GM15510 (cell line): Measurements from ENCODE around the gene BFSP1.

ENCODE experiments used
- POLR2A ChIP-seq: IDR thresholded peaks from 3 replicates; pipeline ENCODE4 v1.6.1; 2011; ENCODE audit warnings: borderline replicate concordance; ENCODE audit not compliant: insufficient read length; ENCODE audit errors: extremely low read depth

Gene BFSP1

DNA sequence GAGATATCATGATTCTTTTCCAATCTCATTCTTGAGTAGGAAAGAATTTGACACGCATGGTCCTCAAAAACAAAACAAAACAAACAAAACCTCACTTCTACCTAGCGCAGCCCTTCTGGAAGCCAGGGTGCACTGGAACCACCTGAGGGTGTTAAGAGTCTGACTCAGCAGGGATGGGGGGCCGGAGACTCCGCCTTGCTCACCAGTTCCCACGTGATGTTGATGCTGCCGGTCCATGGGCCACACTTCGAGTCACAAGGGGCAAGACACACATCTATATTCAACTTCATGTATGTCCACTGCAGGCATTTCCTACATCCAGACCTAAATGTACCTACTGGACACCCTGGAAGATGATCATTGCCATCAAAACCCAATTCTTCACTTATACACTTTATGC is 30.4 kb downstream of the BFSP1 start:
- no peak for TF ChIP-seq POLR2A

DNA sequence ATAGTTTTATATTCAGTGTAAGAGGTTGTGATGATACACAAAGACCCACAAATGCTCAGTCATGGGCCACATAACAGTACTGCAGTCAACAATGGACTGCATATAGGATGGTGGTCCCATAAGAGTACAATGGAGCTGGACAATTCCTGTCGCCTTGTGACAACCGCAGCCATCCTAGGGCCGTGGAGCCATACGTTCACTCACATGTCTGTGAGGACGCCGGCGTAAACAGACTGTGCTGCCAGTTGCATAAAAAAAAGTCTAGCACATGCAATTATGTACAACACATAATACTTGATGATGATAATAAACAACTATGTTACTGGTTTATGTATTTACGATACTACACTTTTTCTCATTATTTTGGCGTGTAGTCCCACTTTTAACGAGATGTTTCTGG is 30.9 kb downstream of the BFSP1 start:
- no peak for TF ChIP-seq POLR2A

DNA sequence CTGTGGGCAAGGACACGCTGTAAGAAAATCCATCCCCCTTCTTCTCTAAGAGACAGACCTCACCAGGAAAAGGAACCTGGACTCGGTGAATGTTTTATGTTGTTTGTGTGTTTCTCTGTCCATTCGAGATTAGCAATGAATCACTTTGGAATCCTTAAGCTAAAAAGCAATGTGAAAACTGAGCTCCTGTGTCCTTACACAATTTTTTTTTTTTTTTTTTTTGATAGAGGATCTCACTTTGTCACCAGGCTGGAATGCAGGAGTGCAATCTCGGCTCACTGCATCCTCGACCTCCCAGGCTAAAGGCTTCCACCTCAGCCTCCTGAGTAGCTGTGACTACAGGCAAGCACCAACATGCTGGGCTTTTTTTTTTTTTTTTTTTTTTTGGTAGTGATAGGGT is 32.1 kb downstream of the BFSP1 start:
- TF ChIP-seq POLR2A: no peak

DNA sequence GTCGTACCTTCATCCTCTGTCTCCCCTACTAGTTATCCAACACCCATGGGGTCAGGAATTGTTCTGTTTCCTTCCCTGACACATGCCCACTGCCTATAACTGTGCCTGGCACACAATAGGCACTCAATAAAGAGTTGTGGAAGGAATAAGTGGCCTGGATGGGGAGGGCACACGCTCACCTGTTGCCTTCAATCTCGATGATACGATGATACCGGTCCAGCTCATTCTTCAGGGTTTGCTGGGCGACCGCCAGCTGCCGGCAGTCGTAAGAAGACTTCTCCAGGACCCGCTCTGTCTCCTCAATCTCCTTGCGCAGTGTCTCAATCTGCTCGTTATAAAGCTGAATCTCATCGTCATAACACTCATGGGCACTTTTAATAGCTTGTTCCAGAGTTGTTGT is 32.5 kb downstream of the BFSP1 start:
- TF ChIP-seq POLR2A: no peak

DNA sequence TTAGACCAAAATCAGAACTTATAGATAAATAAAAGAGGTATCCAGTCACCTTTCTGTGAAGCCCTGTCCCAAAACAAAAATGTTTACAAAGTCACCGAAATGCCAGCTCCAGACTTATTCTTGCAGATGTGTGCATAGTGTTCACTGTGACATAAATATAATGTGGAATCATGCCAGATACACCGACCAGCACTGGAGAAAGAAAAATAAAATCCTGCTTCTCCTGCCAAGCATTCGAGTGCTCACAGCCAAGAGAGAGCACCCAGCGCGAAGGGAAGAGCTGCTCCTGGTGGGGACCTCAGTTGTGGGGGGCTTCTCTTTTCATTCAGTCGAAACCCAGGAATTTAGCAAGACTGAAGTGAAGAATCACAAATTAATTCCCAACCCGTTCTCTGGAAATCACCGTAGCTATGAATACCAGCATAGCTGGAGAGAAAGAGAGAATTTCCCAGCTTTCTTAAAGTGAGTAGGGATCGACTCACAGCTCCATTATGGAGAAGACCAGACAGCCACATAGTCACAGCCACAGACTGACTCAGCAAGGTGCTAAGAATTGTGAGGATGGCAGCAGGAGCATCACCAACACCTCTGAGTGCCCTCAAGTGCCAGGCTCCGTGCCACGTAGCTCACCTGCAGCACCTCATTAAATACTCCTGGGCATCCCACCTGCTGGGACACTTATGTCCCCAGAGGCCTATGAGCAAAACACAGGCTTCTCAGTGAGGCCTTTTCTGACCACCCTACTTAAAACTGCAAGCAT is 33.2 kb downstream of the BFSP1 start:
- no peak for TF ChIP-seq POLR2A

DNA sequence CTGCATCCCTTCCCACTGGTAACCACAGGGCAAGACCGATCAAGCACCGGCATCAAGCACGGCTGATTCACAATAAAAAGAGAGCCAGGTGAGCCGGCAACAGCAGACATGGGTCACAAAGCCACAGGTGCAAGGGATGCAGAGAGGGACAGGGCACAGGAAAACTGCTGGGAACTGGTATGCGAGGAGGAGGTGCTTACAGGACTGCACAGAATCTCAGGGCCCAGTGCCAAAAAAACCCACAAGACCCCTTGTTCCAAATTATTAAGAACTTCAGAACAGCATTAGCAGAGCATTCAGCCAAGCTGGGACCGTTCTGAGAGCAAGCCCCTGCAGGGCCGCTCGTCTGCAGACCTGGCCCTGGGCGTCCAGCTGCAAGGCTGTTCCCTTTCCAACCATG is 35.4 kb downstream of the BFSP1 start:
- TF ChIP-seq POLR2A: no peak

DNA sequence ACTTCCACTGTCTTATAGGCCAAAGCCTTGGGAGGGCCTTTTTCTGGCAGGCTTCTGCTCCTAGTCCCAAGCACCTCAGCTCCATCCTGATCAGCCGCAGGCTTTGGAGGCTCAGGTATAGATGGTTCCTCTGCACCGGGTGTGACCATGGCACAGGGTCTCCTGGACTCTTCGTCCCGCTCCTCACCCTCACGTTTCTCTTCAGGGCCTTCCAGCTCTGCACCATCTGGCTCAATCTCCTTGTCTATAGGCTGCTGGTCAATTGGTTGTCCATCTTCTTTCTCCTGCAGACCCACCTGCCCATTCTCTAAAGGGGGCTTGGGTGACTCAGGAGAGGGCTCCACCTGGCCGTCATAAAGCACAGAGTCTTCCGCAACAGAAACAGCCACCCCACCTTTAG is 37.0 kb downstream of the BFSP1 start:
- TF ChIP-seq POLR2A: no peak

DNA sequence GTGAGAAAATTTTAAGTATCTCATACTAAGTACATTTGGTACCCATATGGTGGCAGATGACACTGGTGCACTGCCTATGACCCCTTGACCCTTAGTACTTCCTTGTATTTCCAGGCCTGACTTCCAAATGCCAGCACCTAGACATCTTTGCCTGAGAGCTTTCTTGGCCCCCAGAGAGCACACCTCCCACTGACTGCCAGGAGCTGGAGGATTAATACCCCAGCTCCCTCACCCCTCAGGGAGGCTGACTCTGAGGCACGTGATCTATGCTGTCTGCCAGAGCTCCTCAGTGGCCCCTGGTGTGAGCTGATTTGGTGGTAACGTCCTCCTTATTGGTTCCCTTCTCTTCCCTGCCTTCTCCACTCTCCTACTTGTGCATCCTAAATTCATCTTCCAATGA is 38.0 kb downstream of the BFSP1 start:
- TF ChIP-seq POLR2A: no peak

DNA sequence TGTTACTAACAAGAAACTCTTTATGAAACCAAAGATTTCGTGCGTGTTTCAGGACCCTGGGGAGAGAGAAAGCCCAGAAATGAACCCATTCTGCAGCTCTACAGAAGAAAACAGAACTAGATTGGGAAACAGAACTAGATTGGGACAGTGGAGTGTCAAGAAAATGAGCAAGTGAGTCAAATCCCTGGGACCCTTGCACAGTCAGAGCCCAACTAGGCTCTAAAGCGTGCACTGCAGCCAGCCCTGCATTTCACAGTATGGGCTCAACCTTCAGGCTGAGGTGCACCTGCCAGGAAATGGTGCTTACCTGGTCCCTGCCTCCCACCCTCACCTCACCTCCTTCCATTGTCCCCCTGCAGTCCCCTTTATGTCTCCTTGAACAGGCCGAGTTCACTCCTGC is 39.7 kb downstream of the BFSP1 start:
- no peak for TF ChIP-seq POLR2A

DNA sequence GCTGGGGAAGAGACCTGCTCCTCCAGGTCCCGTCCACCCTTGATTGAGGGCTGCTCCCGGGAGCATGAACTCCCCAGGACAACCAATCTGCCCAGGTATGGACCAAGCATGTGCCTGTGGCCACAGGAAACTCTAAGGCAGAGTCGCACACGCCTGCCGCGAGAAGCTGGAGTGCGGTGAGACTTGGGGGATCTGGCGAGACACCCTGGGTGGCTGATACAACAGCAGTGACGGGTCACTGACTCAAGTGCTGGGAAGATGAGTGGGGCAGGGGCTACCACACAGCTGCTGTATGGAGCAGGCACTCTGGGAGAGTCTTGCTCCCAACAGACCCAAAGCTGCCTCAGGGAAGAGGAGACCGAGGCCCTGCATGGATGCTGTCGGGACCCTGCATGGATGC is 40.1 kb downstream of the BFSP1 start:
- no peak for TF ChIP-seq POLR2A

DNA sequence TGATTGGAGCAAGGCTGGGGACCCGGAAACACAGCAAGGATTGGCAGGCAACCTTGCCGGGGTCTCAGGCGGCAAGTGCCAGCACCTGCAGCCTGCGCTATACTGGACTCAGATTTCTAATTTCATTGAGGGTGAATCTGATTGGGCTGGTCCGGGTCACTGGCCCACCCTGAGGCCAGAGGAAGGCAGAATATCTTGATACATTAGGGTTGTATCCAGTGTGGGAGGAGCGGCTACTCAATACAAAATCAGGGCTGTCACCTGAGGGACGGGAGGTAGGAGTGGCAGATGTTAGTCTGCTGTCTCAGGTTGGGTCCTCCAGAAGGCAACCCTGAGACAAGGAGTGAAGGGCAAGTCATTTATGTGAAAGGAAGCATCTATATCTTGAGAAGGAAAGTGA is 40.7 kb downstream of the BFSP1 start:
- TF ChIP-seq POLR2A: no peak

DNA sequence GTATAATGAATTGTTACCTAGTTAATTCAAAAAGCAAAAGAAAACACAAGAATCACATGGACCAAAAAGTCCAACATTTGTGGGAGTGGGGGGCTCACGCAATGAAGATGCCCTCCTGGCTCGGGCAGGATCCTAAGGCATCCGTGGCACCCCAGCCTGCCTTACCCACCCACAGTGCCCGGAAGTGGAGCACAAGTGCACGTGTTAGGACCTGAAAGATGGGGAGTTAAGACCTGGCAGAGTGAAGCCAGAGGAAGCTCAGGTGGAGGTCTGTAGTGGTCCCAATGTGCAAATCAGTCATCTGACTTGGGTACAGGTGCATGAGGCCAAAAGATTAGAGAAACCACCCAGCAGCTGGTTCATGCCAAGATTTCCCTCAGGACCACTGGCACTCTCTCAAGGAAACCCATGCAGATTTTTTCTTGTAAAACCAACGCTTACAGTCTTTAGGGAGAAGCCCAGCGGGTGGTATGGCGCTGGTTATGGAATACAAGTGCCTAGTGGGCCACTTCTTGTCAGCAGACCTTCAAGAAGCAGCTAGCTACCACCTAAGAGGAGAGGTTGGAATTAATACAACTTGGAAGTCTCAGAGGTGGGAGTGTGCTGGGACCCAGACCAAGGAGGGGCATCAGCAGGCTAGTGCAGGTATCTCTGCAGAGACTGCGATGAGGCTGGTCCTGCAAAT is 42.1 kb downstream of the BFSP1 start:
- no peak for TF ChIP-seq POLR2A

DNA sequence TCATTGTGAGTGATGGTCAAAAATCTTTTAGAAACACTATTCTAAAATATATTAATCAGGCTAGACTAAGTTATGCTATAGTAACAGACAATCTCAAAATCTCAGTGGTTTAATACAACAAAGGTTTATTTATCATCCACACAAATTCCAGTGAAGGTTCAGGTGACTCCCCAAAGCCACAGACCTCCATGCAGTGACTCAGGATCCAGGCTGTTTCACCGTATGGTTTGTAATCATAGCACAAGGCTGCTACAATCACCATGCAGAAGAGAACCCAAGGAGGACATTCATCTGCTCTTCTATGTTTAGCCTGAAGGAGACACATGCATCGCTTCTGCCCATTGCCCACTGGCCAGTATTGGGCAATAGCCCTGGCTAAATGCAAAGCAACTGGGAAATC is 46.2 kb downstream of the BFSP1 start:
- no peak for TF ChIP-seq POLR2A

DNA sequence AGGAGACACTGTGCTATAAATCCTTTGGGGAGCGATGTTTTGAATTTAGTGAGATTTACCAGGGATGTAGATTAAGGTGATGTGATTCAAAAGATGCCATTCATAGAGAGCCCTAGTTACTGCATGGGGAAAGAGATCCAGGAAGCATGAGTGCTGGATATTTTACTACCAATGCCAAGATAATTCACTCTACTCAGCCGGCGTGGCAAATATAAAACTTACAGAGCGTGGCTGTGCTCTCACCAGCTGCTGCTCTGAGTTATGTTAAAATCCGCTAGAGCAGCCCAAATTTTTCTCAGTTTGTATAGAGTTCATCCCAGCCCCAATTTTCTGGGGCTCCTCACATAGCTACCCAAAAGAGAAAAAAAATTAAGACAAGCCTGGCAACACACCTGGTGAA is 48.6 kb downstream of the BFSP1 start:
- TF ChIP-seq POLR2A: no peak

DNA sequence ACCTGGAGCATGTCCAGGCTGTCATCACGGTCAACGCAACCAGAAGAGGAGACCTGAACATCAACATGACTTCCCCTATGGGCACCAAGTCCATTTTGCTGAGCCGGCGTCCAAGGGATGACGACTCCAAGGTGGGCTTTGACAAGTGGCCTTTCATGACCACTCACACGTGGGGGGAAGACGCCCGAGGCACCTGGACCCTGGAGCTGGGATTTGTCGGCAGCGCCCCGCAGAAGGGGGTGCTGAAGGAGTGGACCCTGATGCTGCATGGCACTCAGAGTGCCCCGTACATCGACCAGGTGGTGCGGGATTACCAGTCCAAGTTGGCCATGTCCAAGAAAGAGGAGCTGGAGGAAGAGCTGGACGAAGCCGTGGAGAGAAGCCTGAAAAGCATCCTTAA is 49.5 kb downstream of the BFSP1 start:
- TF ChIP-seq POLR2A: no peak

DNA sequence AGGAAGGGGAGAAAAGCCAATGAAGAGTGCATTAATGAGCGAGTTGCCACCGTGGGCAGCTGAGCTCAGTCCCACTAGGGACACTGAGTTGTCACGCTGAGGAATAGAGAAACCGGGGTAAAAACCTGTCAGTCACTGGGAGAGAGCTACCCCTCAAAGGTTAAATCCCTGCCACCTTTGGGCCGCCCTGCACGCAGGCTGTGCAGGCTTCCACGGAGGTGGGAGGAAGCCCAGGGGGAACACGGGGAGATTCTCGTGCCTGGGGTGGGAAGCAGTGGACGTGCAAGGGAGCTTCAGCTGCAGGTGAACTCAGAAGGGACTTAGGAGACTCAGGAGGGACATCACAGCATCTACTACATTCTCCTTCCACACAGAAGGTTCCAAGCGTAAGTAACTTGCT is 50.5 kb downstream of the BFSP1 start:
- TF ChIP-seq POLR2A: no peak

DNA sequence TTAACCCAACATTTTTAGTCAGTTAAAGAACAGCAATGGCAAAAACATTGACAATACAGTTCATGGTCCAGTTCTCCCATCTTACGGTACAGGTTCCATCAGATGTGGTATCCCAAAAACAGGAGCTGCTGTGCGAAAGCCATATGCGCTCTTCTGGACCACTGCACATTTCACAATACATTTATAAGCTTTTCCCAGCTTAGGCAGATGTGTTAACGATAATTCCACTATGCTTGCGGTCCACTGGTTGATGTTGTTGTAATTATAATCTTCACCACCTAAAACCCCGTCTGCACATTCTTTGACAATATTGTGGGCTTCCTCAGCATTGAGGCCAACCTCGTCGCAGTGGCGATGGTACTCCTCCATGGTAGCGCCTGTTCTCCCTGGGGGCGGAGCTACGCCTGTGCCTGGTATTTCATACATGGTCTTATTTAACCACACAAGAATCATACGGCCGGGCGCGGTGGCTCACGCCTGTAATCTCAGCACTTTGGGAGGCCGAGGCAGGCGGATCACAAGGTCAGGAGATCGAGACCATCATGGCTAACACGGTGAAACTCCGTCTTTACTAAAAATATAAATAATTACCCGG is 52.0 kb downstream of the BFSP1 start:
- TF ChIP-seq POLR2A: no peak

DNA sequence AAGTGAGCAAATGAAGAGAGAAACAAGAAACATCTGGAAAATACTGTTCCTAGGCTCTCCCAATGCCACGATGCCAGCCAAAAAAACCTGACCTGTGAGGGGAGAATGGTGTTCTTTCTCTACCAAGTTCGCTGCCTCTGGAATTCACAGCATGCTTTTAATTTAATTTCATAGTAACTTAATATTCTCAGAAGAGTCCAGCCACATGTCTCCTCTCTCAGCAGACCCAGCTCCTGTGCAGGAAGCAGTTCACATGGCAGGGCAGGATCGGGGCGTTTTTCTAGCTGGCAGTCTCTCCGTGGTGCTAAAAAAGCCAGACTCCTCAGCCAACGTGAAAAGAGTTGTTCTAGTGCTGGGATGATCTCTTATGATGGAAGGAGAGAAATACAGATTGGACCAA is 57.5 kb downstream of the BFSP1 start:
- TF ChIP-seq POLR2A: no peak
